Osteoblast (primary cell): ENCODE results near the gene PGRMC1. TPM values are rescaled to one million over a fixed set of nuclear protein-coding genes. Genes with fewer than 3 reads are reported as not detected.
A peak's percentile ranks its signal among the peaks of the same experiment; 100 is the strongest.
"Not testable (repeated sequence)": the region's sequence is repeated elsewhere in the genome, so short reads cannot be mapped to it uniquely, and the experiment has no call there.

Experiments used
- DNase-seq: peaks from one replicate; pipeline ENCODE4 v3.0.0; 2011; ENCODE audit warnings: low spot score, mixed read lengths; ENCODE audit not compliant: insufficient read length; ENCODE audit errors: missing footprints
- H2AFZ ChIP-seq: 2 replicates; pipeline ENCODE4 v1.6.0; 2011; ENCODE audit warnings: mild to moderate bottlenecking, low read length
- H3K27ac ChIP-seq: 2 replicates; pipeline ENCODE4 v1.5.1; 2011; ENCODE audit warnings: mild to moderate bottlenecking, low read depth, low read length, moderate library complexity
- H3K27me3 ChIP-seq: 2 replicates; pipeline ENCODE4 v1.6.0; 2012; ENCODE audit warnings: mild to moderate bottlenecking, control low read depth, inconsistent platforms, low read length, moderate library complexity; ENCODE audit not compliant: insufficient read depth
- H3K36me3 ChIP-seq: 2 replicates; pipeline ENCODE4 v1.5.1; 2011; ENCODE audit warnings: mild to moderate bottlenecking, low read length, control low read depth, moderate library complexity; ENCODE audit not compliant: insufficient read depth
- H3K4me1 ChIP-seq: 2 replicates; pipeline ENCODE4 v1.5.1; 2011; ENCODE audit warnings: mild to moderate bottlenecking, low read length, control low read depth, moderate library complexity; ENCODE audit not compliant: insufficient read depth
- H3K4me2 ChIP-seq: 2 replicates; pipeline ENCODE4 v1.6.0; 2011; ENCODE audit warnings: mild to moderate bottlenecking, low read length; ENCODE audit not compliant: insufficient read depth
- H3K4me3 ChIP-seq: fragments of 200-600 bp; sonication (generic); 3 replicates; pipeline ENCODE4 v1.5.1; 2012; ENCODE audit warnings: mild to moderate bottlenecking, low read length, inconsistent platforms; ENCODE audit not compliant: insufficient read depth
- H3K79me2 ChIP-seq: 2 replicates; pipeline ENCODE4 v1.6.0; 2012; ENCODE audit warnings: mild to moderate bottlenecking, low read length, control low read depth, inconsistent platforms; ENCODE audit not compliant: insufficient read depth
- H3K9me3 ChIP-seq: 2 replicates; pipeline ENCODE4 v1.5.1; 2011; ENCODE audit warnings: low read depth, low read length, control low read depth
- H4K20me1 ChIP-seq: 2 replicates; pipeline ENCODE4 v1.6.0; 2012; ENCODE audit warnings: mild to moderate bottlenecking, low read length, control low read depth; ENCODE audit not compliant: insufficient read depth
- CTCF ChIP-seq: IDR thresholded peaks from 2 replicates; pipeline ENCODE4 v1.5.1; 2011; ENCODE audit warnings: mild to moderate bottlenecking, low read depth, low read length, moderate library complexity; ENCODE audit errors: extremely low read depth
- total RNA-seq: library from RNA; depleted of rRNA; stranded (reverse); fragments of >200 nt; gene quantifications from 2 replicates; pipeline ENCODE4 v1.2.3, GENCODE V29; 2012

The PGRMC1 gene
- total RNA-seq, 1 donor = 124 TPM

GRCh38 chrX:119208401-119209057 lies 27.6 kb upstream of the PGRMC1 start:
- peaks cover 21% of the 10 kb centered on the region for H3K27me3 ChIP-seq

GRCh38 chrX:119210931-119211648 lies 25.0 kb upstream of the PGRMC1 start:
- H2AFZ ChIP-seq, H3K9me3 ChIP-seq, H4K20me1 ChIP-seq, H3K36me3 ChIP-seq, H3K4me1 ChIP-seq, DNase-seq, H3K4me2 ChIP-seq, H3K27ac ChIP-seq, H3K4me3 ChIP-seq, H3K79me2 ChIP-seq: not testable (repeated sequence)
- peaks cover 25% of the 10 kb centered on the region for H3K27me3 ChIP-seq

More at GRCh38 chrX:119208401-119209057, 27.6 kb upstream of the PGRMC1 start:
- Histone ChIP-seq H3K4me1 (no peaks in the 10 kb centered on the region), H3K36me3 (no peaks in the 10 kb centered on the region), H2AFZ (no peak overlapping the region), H3K79me2 (no peaks in the 10 kb centered on the region), H3K4me3 (no peak overlapping the region), H3K4me2 (no peak overlapping the region), H3K27ac (no peak overlapping the region), H3K9me3 (no peaks in the 10 kb centered on the region), H4K20me1 (no peaks in the 10 kb centered on the region)
- DNase-seq = no peak
- no peak for TF ChIP-seq CTCF

DNA sequence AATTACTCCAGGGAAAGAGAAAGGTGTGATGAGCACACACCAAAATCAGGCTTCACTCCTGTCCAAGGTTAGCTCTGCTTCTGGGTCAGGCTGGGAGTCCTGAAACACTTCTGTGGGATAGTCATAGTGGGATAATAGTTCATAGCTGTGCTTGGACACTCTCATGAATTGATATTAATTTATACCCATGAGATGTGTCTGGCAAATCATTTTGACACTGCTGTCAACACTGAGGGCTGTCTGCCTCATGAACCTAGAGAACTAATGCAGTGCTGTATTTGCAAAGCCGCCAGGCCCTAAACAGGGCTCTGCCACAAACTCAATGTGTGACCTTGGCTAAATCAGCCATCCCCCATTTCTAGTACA lies 24.5 kb upstream of the PGRMC1 start:
- no peaks in the 10 kb centered on the region for H3K79me2 ChIP-seq
- H3K4me1 ChIP-seq = no peaks in the 10 kb centered on the region
- peaks cover 27% of the 10 kb centered on the region for H3K27me3 ChIP-seq
- no peaks in the 10 kb centered on the region for H4K20me1 ChIP-seq
- no peaks in the 10 kb centered on the region for H3K9me3 ChIP-seq
- no peaks in the 10 kb centered on the region for H3K36me3 ChIP-seq
- TF ChIP-seq CTCF = no peak
- H3K27ac ChIP-seq = no peak overlapping the region
- no peak overlapping the region for H2AFZ ChIP-seq
- DNase-seq = no peak
- H3K4me2 ChIP-seq = no peak overlapping the region
- H3K4me3 ChIP-seq = no peak overlapping the region

- Histone ChIP-seq H3K4me1 (no peaks in the 10 kb centered on the region), H3K4me2 (no peak overlapping the region), H3K27ac (no peak overlapping the region), H3K9me3 (no peaks in the 10 kb centered on the region), H3K36me3 (no peaks in the 10 kb centered on the region), H3K79me2 (no peaks in the 10 kb centered on the region), H4K20me1 (no peaks in the 10 kb centered on the region), H3K27me3 (peaks cover 12% of the 10 kb centered on the region), H2AFZ (no peak overlapping the region), H3K4me3 (no peak overlapping the region)
- no peak for DNase-seq
- TF ChIP-seq CTCF = peak; percentile 49
Observed at GRCh38 chrX:119218198-119218597, 17.9 kb upstream of the PGRMC1 start.
